ENCODE data around the gene LRFN4.

DNA sequence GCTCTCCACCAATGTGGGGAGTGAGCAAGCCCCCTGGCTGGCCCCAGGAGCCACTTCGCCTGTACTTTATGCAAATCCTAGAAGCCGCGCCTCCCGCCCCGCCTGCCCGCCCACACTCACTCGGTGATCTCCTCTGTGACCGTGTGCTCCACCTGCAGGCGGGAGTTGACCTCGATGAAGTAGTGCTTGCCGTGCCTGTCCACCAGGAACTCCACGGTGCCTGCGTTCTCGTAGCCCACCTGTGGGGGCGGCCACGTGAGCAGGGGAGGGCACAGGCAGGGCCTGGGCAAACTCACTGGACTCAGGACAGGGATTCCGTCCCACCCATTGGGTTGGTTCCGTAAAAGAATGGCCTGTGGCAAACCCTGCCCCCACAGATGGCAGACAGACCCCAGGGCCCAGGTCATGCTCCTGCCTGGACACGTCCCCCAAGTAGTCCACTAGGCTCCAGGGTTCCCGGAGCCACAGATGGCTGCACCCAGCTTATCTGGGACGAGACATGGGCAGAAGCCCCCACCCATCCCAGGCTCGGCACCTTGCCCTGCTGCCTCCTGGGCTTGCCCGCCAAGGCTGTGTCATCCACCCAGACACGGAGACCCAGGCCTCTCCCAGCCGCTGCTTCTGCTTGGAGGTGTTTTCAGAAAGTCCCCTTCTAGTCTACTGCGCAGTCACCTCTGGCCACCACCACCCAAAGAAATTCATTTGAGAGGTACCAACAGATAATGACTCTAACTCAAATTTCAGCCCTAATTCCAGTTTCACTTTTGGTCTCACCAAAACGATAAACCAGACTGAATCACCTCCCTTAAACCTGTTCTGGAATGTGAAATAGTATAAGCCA lies 12.1 kb downstream of the LRFN4 start:
- TF ChIP-seq NFE2L1 (CRISPR knock-in tag; IDR thresholded peaks at IDR 0.05) (no peak), HMGA2 (CRISPR knock-in tag; IDR thresholded peaks at IDR 0.05) (no peak), ZNF138 (CRISPR knock-in tag; conservative IDR thresholded peaks at IDR 0.05) (no peak), ESRRA (CRISPR knock-in tag; IDR thresholded peaks at IDR 0.05; ENCODE audit: borderline replicate concordance) (no peak), ZNF232 (CRISPR knock-in tag; IDR thresholded peaks at IDR 0.05) (no peak), TEAD4 (CRISPR knock-in tag; IDR thresholded peaks at IDR 0.05) (no peak)
- TF ChIP-seq, protein P1, sequence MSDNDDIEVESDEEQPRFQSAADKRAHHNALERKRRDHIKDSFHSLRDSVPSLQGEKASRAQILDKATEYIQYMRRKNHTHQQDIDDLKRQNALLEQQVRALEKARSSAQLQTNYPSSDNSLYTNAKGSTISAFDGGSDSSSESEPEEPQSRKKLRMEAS (CRISPR knock-in tag; IDR thresholded peaks at IDR 0.05), result no peak; the same call in 1 of the 2 replicates
- TF ChIP-seq, protein P2, sequence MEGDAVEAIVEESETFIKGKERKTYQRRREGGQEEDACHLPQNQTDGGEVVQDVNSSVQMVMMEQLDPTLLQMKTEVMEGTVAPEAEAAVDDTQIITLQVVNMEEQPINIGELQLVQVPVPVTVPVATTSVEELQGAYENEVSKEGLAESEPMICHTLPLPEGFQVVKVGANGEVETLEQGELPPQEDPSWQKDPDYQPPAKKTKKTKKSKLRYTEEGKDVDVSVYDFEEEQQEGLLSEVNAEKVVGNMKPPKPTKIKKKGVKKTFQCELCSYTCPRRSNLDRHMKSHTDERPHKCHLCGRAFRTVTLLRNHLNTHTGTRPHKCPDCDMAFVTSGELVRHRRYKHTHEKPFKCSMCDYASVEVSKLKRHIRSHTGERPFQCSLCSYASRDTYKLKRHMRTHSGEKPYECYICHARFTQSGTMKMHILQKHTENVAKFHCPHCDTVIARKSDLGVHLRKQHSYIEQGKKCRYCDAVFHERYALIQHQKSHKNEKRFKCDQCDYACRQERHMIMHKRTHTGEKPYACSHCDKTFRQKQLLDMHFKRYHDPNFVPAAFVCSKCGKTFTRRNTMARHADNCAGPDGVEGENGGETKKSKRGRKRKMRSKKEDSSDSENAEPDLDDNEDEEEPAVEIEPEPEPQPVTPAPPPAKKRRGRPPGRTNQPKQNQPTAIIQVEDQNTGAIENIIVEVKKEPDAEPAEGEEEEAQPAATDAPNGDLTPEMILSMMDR (IDR thresholded peaks at IDR 0.05), result peak; percentile 25; the same call in 1 of the 2 replicates

Data from WTC11 (cell line).